NB4 (cell line): Measurements from ENCODE around the gene PXMP4.

ENCODE experiments used
- CTCF ChIP-seq: IDR thresholded peaks from one replicate; pipeline ENCODE4 v1.5.1; 2012; ENCODE audit warnings: low read depth, low read length
- POLR2A ChIP-seq: IDR thresholded peaks from 2 replicates; pipeline ENCODE4 v1.6.1; 2011; ENCODE audit warnings: mild to moderate bottlenecking; ENCODE audit not compliant: insufficient read length; ENCODE audit errors: extremely low read depth

GRCh38 chr20:33664762-33665144 is 55.4 kb downstream of the PXMP4 start:
- no peak for TF ChIP-seq CTCF
- TF ChIP-seq POLR2A: no peak
